HG02571 (cell line): ENCODE results near the gene PTK7.
"Not testable (repeated sequence)": the region's sequence is repeated elsewhere in the genome, so short reads cannot be mapped to it uniquely, and the experiment has no call there.

Source experiments
- ATAC-seq: cut with Tn5 transposase; IDR thresholded peaks from one replicate; pipeline ENCODE4 v1.9.1; 2021; ENCODE audit warnings: mild to moderate bottlenecking, moderate library complexity; ENCODE audit not compliant: unreplicated experiment

Gene PTK7

GRCh38 chr6:43075670-43076463 lies at the start of gene PTK7:
TSS of gene PTK7 (plus strand) at chr6:43076314. CDS start at chr6:43076489, 175 bp downstream.
- no peak for ATAC-seq

- ATAC-seq, result no peak
Observed at GRCh38 chr6:43026365-43026764, 49.7 kb upstream of the PTK7 start.

- no peak for ATAC-seq
Observed at GRCh38 chr6:43029120-43029519, 47.0 kb upstream of the PTK7 start.

GRCh38 chr6:43032326-43032725 lies 43.8 kb upstream of the PTK7 start:
- ATAC-seq, result no peak

- no peak for ATAC-seq
Observed at GRCh38 chr6:43033496-43034189, 42.5 kb upstream of the PTK7 start.

- ATAC-seq, result no peak
Observed at GRCh38 chr6:43034190-43034525, 42.0 kb upstream of the PTK7 start.

GRCh38 chr6:43035495-43036194 lies 40.5 kb upstream of the PTK7 start:
- ATAC-seq, result no peak

GRCh38 chr6:43036712-43037111 lies 39.4 kb upstream of the PTK7 start:
- no peak for ATAC-seq

- ATAC-seq, result no peak
Observed at GRCh38 chr6:43037197-43037596, 38.9 kb upstream of the PTK7 start.

- ATAC-seq, result no peak
Observed at GRCh38 chr6:43037706-43038105, 38.4 kb upstream of the PTK7 start.

GRCh38 chr6:43038727-43039126 lies 37.4 kb upstream of the PTK7 start:
- ATAC-seq, result no peak

- ATAC-seq, result no peak
Observed at GRCh38 chr6:43040542-43041257, 35.4 kb upstream of the PTK7 start.

GRCh38 chr6:43041475-43041874 lies 34.6 kb upstream of the PTK7 start:
- ATAC-seq, result not testable (repeated sequence)

- no peak for ATAC-seq
Observed at GRCh38 chr6:43043310-43043709, 32.8 kb upstream of the PTK7 start.

GRCh38 chr6:43045371-43045930 lies 30.7 kb upstream of the PTK7 start:
- ATAC-seq, result no peak

- no peak for ATAC-seq
Observed at GRCh38 chr6:43047998-43048397, 28.1 kb upstream of the PTK7 start.

GRCh38 chr6:43050981-43051380 lies 25.1 kb upstream of the PTK7 start:
- no peak for ATAC-seq

GRCh38 chr6:43052225-43052841 lies 23.8 kb upstream of the PTK7 start:
- no peak for ATAC-seq

- peak; percentile 13 for ATAC-seq
Observed at GRCh38 chr6:43052842-43053544, 23.1 kb upstream of the PTK7 start.
